ENCODE data around the gene GBGT1.
A peak's percentile ranks its signal among the peaks of the same experiment; 100 is the strongest.

GRCh38 chr9:133147412-133148198 lies 16.1 kb downstream of the GBGT1 start:
- TF ChIP-seq EZH2 (IDR thresholded peaks at IDR 0.05; ENCODE audit: low read length, unreplicated experiment), result no peak
- TF ChIP-seq CTCF (conservative IDR thresholded peaks at IDR 0.05; ENCODE audit: low read depth, low read length), result peak; percentile 83
